CD14-positive monocyte (primary cell): ENCODE measurements around the gene AK9. TPM values are rescaled to one million over a fixed set of nuclear protein-coding genes. Genes with fewer than 3 reads are reported as not detected.

ENCODE experiments used
- DNase-seq, 3 donors: peaks; one replicate each; pipeline ENCODE4 v3.0.0-alpha.2; 2011 to 2022
- H2AFZ ChIP-seq: 2 replicates; pipeline ENCODE4 v1.6.0; 2012; ENCODE audit warnings: mild to moderate bottlenecking, low read depth, low read length, inconsistent platforms; ENCODE audit not compliant: insufficient read depth, poor library complexity, severe bottlenecking
- H3K27ac ChIP-seq, 2 donors: 1 replicate in 1 of 2; 2 replicates in 1 of 2; pipeline ENCODE4 v1.5.1; 2012 to 2013; ENCODE audit warnings: low read length in 2 of 2, control low read depth in 1 of 2, inconsistent platforms in 1 of 2, low read depth in 1 of 2, mild to moderate bottlenecking in 1 of 2
- H3K27me3 ChIP-seq, 2 donors: one replicate each; pipeline versions ENCODE4 v1.6.0 to v1.6.1; 2011 to 2013; ENCODE audit warnings: low read length in 2 of 2; ENCODE audit not compliant: control insufficient read depth in 2 of 2, insufficient read depth in 2 of 2
- H3K36me3 ChIP-seq, 2 donors: replicated peaks in 1 of 2; 1 replicate in 1 of 2; 2 replicates in 1 of 2; pipeline versions ENCODE4 v1.5.1 to v1.6.1; 2012 to 2013; ENCODE audit warnings: low read length in 2 of 2, control low read depth in 1 of 2, inconsistent platforms in 1 of 2, mild to moderate bottlenecking in 1 of 2; ENCODE audit not compliant: insufficient read depth in 2 of 2, control insufficient read depth in 1 of 2
- H3K4me1 ChIP-seq, 2 donors: 1 replicate in 1 of 2; 2 replicates in 1 of 2; pipeline versions ENCODE4 v1.5.1 to v1.6.1; 2012 to 2013; ENCODE audit warnings: low read length in 2 of 2, control low read depth in 1 of 2, inconsistent platforms in 1 of 2, mild to moderate bottlenecking in 1 of 2, moderate library complexity in 1 of 2; ENCODE audit not compliant: insufficient read depth in 2 of 2, control insufficient read depth in 1 of 2
- H3K4me2 ChIP-seq: replicated peaks from 2 replicates; pipeline ENCODE3; 2012; ENCODE audit warnings: low read length, moderate library complexity, mild to moderate bottlenecking; ENCODE audit not compliant: poor library complexity, severe bottlenecking; ENCODE audit errors: extremely low read depth
- H3K4me3 ChIP-seq, 3 experiments: fragments of 200-600 bp in 1 of 3; sonication (generic) in 1 of 3; replicated peaks in 1 of 3; 1 replicate in 2 of 3; 2 replicates in 1 of 3; pipeline ENCODE4 v1.5.1; 2011 to 2013; ENCODE audit warnings: low read length in 3 of 3, mild to moderate bottlenecking in 3 of 3, control low read depth in 2 of 3, low read depth in 2 of 3, inconsistent platforms in 1 of 3, moderate library complexity in 1 of 3
- H3K79me2 ChIP-seq: 2 replicates; pipeline ENCODE4 v1.6.0; 2012; ENCODE audit warnings: mild to moderate bottlenecking, control low read depth, inconsistent platforms, low read length, moderate library complexity; ENCODE audit not compliant: insufficient read depth
- H3K9ac ChIP-seq: 2 replicates; pipeline ENCODE4 v1.6.0; 2017; ENCODE audit warnings: low read length, mild to moderate bottlenecking; ENCODE audit not compliant: insufficient read depth, poor library complexity, severe bottlenecking
- H3K9me3 ChIP-seq, 2 donors: replicated peaks in 1 of 2; 1 replicate in 1 of 2; 2 replicates in 1 of 2; pipeline versions ENCODE4 v1.5.1 to v1.6.1; 2012 to 2013; ENCODE audit warnings: low read length in 2 of 2, control low read depth in 1 of 2; ENCODE audit not compliant: control insufficient read depth in 1 of 2, insufficient read depth in 1 of 2
- H4K20me1 ChIP-seq: 2 replicates; pipeline ENCODE4 v1.6.0; 2012; ENCODE audit warnings: mild to moderate bottlenecking, low read length, control low read depth, moderate library complexity; ENCODE audit not compliant: insufficient read depth
- H3K27ac Mint-ChIP-seq, 7 donors: one replicate each; pipeline ENCODE4 v1.8.0; 2020; ENCODE audit warnings: mild to moderate bottlenecking in 7 of 7, mixed read lengths in 7 of 7, moderate library complexity in 6 of 7, inconsistent platforms in 2 of 7
- H3K27me3 Mint-ChIP-seq, 3 donors: one replicate each; pipeline ENCODE4 v1.8.0; 2021 to 2022; ENCODE audit warnings: low read depth in 3 of 3, mild to moderate bottlenecking in 3 of 3, mixed read lengths in 3 of 3, moderate library complexity in 3 of 3, inconsistent platforms in 1 of 3
- H3K36me3 Mint-ChIP-seq, 2 donors: one replicate each; pipeline ENCODE4 v1.8.0; 2020; ENCODE audit warnings: mixed read lengths in 2 of 2, inconsistent platforms in 1 of 2, mild to moderate bottlenecking in 1 of 2
- H3K4me1 Mint-ChIP-seq: one replicate; pipeline ENCODE4 v1.8.0; 2020; ENCODE audit warnings: mild to moderate bottlenecking, mixed read lengths
- H3K4me3 Mint-ChIP-seq, 2 donors: one replicate each; pipeline ENCODE4 v1.8.0; 2020; ENCODE audit warnings: mild to moderate bottlenecking in 2 of 2, mixed read lengths in 2 of 2, moderate library complexity in 1 of 2
- H3K9me3 Mint-ChIP-seq, 7 donors: one replicate each; pipeline ENCODE4 v1.8.0; 2020 to 2022; ENCODE audit warnings: mixed read lengths in 7 of 7, mild to moderate bottlenecking in 6 of 7, moderate library complexity in 6 of 7, inconsistent platforms in 2 of 7
- CTCF ChIP-seq: fragments of 200-600 bp; IDR thresholded peaks from one replicate; pipeline ENCODE4 v1.8.0; 2022; ENCODE audit warnings: antibody characterized with exemption, mild to moderate bottlenecking
- WGBS: methylation state at CpG from one replicate; pipeline ENCODE4 v1.1.5; 2013; ENCODE audit warnings: missing lambda C conversion rate; ENCODE audit not compliant: insufficient coverage; 5-methylcytosine and 5-hydroxymethylcytosine counted together
- intact Hi-C, 2 donors: fragments of 100-400 bp; cut with micrococcal nuclease; formaldehyde crosslinking; loops; one replicate each; pipeline versions ENCODE4 v1.15.0 to v1.15.1; 2023
- polyA plus RNA-seq, 3 donors: library from polyadenylated mRNA; depleted of rRNA in 1 of 3; unstranded in 2 of 3; stranded (reverse) in 1 of 3; fragments of 300-500 nt in 2 of 3; fragments of >200 nt in 1 of 3; fragmentation: Illumina TruSeq in 2 of 3; gene quantifications; 1 replicate in 2 of 3; 2 replicates in 1 of 3; pipeline ENCODE4 v1.2.3, GENCODE V29; 2012 to 2021

The AK9 gene
- polyA plus RNA-seq, 3 donors: 2.6 to 3.1 (median 2.8) TPM

- Histone ChIP-seq H3K79me2 (no peaks in the 10 kb centered on the region), H3K4me3 (no peak overlapping the region), H3K36me3 (no peaks in the 10 kb centered on the region), H3K27ac (no peak overlapping the region), H3K9ac (no peak overlapping the region), H3K4me1 (peaks cover 3 to 5% of the 10 kb centered on the region in 2 donors), H3K27me3 (no peaks in the 10 kb centered on the region), H4K20me1 (no peaks in the 10 kb centered on the region), H2AFZ (no peak overlapping the region), H3K9me3 (no peaks in the 10 kb centered on the region), H3K4me2 (no peak overlapping the region)
- H3K27ac Mint-ChIP-seq: no peak overlapping the region
- TF ChIP-seq CTCF: no peak
- no CpG with 5 or more reads among the region's 5 CpGs for WGBS
- peaks cover 2 to 6% (median 3%) of the 10 kb centered on the region in 3 donors for H3K27me3 Mint-ChIP-seq
- intact Hi-C loops: no loop called here
- no peaks in the 10 kb centered on the region for H3K9me3 Mint-ChIP-seq
- no peaks in the 10 kb centered on the region for H3K36me3 Mint-ChIP-seq
- peaks cover 4% of the 10 kb centered on the region for H3K4me1 Mint-ChIP-seq
- no peak for DNase-seq
- no peak overlapping the region for H3K4me3 Mint-ChIP-seq
Observed at GRCh38 chr6:109491207-109491938, 199.6 kb downstream of the AK9 start.

GRCh38 chr6:109490713-109491112, 200.3 kb downstream of the AK9 start:
- TF ChIP-seq CTCF: no peak
- Histone ChIP-seq H3K36me3 (no peaks in the 10 kb centered on the region), H3K4me1 (peaks cover 3 to 5% of the 10 kb centered on the region in 2 donors), H3K79me2 (no peaks in the 10 kb centered on the region), H3K27me3 (no peaks in the 10 kb centered on the region), H3K9ac (no peak overlapping the region), H3K4me2 (no peak overlapping the region), H2AFZ (no peak overlapping the region), H3K27ac (no peak overlapping the region), H3K9me3 (no peaks in the 10 kb centered on the region), H4K20me1 (no peaks in the 10 kb centered on the region), H3K4me3 (no peak overlapping the region)
- intact Hi-C loops: no loop called here
- H3K9me3 Mint-ChIP-seq: no peaks in the 10 kb centered on the region
- H3K4me3 Mint-ChIP-seq: no peak overlapping the region
- H3K36me3 Mint-ChIP-seq: no peaks in the 10 kb centered on the region
- H3K4me1 Mint-ChIP-seq: peaks cover 4% of the 10 kb centered on the region
- no peak overlapping the region for H3K27ac Mint-ChIP-seq
- peaks cover 1 to 6% (median 3%) of the 10 kb centered on the region in 3 donors for H3K27me3 Mint-ChIP-seq
- no peak for DNase-seq
- WGBS: no CpG with 5 or more reads among the region's 2 CpGs
